ENCODE results near the gene UBE2F.

Gene UBE2F

DNA sequence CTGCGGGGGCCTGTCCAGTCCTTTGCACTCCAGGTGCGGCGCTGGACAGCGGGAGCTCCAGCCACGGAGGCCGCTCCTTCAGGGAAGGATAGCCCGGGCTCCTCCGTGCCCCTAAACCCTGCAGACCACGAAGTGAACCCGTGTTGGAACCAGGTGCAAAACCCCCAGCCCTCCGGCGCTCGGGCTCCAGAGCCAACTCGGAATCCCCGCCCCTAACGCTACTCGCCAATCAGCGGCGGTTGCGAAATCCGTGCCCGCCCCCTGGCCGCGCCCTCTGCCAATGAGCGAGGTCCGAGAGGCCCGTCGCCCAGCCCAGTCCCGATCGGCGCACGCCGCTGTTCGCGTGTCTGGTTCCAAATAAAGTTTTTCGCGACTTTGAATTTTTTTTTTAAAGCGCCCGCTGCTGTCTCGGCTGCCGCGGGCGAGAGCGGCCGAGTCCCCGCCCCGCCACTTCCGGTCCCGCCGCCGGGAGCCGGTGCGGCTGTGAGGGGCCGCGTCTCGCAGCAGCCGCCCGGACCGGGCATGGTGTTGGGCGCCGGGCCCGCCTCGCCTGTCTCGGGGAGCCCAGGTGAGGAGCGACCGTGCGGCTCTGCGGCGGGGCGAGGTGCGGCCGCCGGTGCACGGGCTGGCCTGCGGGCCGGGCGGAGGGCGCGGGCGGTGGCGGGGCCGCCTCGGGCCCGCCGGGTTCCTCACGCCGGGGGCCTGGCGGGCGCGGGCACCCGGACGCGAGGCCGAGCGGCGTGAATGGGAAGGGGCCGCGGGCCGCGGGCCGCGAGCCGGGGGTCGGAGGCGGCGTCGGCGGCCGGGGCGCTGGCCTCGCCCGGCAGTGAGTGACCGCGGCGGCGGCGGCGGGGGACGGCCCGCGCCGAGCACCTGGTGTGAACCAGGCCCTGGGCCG, at the start of gene UBE2F:
Gene UBE2F, plus strand, starts transcription at position 450 of the 898 bp plus-strand sequence. CDS start 6,094 bp downstream, outside the sequence.
- peak; percentile 91 to 92 for DNase-seq (ENCODE audit: low read depth in 2 of 2)

- no peak for DNase-seq (ENCODE audit: low read depth in 2 of 2)
These were observed 49.0 kb upstream of the UBE2F start for GRCh38 chr2:237917696-237918374.

- no peak for DNase-seq (ENCODE audit: low read depth in 2 of 2)
These were observed 47.2 kb upstream of the UBE2F start for GRCh38 chr2:237919593-237919992.

DNA sequence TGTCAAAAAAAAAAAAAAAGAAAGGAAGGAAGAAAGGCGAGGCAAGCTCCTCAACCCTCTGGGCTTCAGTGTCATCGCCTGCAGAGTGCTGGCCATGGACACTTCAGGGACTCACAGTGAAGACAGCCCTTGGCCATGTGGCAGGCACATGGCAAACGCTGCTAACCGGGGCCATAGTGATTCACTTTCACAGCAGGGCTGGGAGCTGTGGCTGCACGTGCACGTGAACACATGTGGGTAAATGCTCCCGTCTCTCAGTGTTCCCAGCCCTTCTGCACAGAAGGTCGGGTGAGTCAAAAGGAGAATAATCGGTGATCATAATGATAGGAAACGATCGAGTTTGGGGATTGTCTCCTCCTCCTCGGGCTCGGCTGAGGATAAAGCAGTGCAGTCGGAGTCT, 46.1 kb upstream of the UBE2F start:
- DNase-seq (ENCODE audit: low read depth in 2 of 2), result peak in 1 of 2 experiments; percentile 15

- DNase-seq (ENCODE audit: low read depth in 2 of 2), result no peak
These were observed 44.8 kb upstream of the UBE2F start for GRCh38 chr2:237921967-237922492.

- DNase-seq (ENCODE audit: low read depth in 2 of 2), result no peak
These were observed 44.0 kb upstream of the UBE2F start for GRCh38 chr2:237922641-237923361.

- peak in 1 of 2 experiments; percentile 15 for DNase-seq (ENCODE audit: low read depth in 2 of 2)
These were observed 43.2 kb upstream of the UBE2F start for GRCh38 chr2:237923481-237924163.

GRCh38 chr2:237924164-237924534, 42.7 kb upstream of the UBE2F start:
- DNase-seq (ENCODE audit: low read depth in 2 of 2), result no peak

- DNase-seq (ENCODE audit: low read depth in 2 of 2), result no peak
These were observed 39.7 kb upstream of the UBE2F start for GRCh38 chr2:237927135-237927534.

DNA sequence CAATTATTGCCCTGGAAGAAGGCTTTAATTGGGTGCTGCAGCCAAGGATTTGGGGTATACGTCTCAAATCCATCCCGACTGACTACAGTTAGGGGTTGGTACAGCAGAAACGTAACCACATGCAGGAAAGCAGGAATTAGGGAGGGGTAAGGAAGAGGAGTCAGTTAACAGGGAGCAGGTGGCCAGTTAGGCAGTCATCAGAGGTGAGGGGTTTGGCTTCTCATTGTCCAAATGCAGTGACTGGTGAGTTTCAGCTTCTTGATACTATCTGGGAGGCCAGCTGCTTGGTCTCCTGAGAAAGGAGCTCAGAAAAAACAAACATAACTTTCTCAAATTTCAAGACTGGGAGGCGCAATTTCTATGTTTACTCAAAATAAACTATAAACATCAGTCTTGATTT, 38.8 kb upstream of the UBE2F start:
- DNase-seq (ENCODE audit: low read depth in 2 of 2), result no peak

GRCh38 chr2:237929979-237930378, 36.8 kb upstream of the UBE2F start:
- no peak for DNase-seq (ENCODE audit: low read depth in 2 of 2)

- DNase-seq (ENCODE audit: low read depth in 2 of 2), result peak; percentile 33 to 36
These were observed 35.6 kb upstream of the UBE2F start for GRCh38 chr2:237931205-237931721.

GRCh38 chr2:237932731-237933131, 34.1 kb upstream of the UBE2F start:
- peak; percentile 73 to 78 for DNase-seq (ENCODE audit: low read depth in 2 of 2)

DNA sequence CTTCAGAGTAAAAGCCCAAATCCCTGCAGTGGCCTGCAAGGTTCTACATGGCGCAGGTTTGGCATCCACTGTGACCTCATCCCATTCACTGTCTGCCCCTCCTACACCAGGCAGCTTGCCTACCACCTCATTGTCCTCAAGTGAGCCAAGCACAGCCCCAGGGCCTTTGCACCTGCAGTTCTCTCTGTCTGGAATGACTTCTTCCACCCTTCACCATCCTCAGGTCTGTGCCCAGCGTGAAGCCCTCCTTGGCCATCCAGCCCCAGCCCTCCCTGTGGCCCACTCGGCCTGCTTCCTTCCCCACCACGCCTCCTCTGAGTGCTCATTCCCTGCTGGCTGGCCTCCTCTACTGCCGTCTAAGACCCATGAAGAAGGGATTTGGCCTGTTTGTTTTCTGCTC, 32.6 kb upstream of the UBE2F start:
- DNase-seq (ENCODE audit: low read depth in 2 of 2), result no peak

- DNase-seq (ENCODE audit: low read depth in 2 of 2), result no peak
These were observed 30.9 kb upstream of the UBE2F start for GRCh38 chr2:237935740-237936452.

DNA sequence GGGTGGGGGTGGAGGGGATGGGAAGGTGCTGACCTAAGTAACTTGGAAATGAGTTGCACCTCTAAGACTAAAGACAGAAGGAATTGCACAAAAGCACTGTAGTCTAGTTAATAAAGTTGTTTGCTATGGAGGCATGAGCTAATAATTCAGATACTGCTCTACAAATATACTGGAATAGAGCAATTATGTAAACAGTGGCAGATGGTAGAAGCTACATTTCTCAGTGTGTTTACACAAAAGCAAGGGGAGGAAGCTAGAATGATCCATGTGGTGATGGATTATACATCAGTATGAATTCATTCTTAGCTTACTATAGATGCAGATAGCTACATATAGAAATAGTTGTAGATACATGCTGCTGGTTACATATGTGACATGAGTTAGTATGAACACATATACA, 27.6 kb upstream of the UBE2F start:
- no peak for DNase-seq (ENCODE audit: low read depth in 2 of 2)

DNA sequence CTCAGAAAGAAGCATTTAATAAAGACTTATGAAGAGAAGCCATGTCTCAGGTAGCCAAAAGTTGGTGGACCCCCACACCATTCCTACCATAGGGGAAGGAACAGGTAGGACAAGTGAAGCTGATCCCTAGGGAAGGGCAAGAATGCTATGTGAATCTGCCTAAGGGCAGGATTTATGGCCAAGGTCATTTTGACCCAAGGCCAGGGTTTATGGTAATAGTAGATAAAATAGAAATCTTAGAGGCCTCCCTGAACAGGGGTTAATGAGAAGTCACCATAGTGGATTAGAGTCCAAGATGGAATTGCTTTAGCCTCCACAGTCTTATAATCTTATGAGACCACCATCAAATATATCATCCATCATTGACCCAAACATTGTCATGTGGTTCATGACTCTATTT, 26.0 kb upstream of the UBE2F start:
- no peak for DNase-seq (ENCODE audit: low read depth in 2 of 2)

DNA sequence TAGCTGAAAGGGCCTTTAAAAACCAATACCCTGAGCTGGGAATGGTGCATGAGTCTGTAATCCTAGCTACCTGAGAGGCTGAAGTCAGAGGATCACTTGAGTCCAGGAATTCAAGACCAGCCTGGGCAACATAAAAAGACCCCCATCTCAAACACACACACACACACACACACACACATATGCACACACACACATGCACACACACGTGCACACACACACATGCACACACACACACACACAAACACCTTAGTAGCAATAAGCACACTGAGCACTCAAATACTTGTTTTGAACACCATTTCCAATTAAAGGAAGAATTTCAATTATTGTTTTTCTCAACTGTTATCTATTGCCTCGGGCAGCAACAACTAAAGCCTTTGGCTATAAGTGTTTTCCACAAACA, 25.6 kb upstream of the UBE2F start:
- no peak for DNase-seq (ENCODE audit: low read depth in 2 of 2)

DNA sequence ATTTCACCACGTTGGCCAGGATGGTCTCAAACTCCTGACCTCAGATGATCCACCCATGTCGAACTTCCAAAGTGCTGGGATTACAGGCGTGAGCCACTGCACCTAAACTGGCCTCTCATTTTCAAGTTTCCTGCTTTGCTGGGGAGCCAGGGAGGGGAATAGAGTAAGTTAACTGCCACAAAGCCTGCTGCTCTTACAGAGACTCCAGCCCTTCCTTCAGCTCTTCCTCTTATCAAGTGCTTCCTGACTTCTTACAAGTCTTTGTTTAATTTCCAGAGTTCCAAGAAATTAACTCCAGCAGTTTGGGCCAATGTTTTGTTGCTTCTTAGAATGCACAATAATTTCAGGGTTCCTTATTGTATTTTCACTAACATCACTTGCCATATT, 24.3 kb upstream of the UBE2F start:
- DNase-seq (ENCODE audit: low read depth in 2 of 2), result no peak

- DNase-seq (ENCODE audit: low read depth in 2 of 2), result no peak
These were observed 23.3 kb upstream of the UBE2F start for GRCh38 chr2:237943395-237944094.

Measured in fibroblast of skin of left biceps (primary cell).